IMR-90 (cell line): ENCODE results near the gene HOXC13. TPM values are rescaled to one million over a fixed set of nuclear protein-coding genes. Genes with fewer than 3 reads are reported as not detected.
A peak's percentile ranks its signal among the peaks of the same experiment; 100 is the strongest.

Source experiments
- ATAC-seq: fragments of 200-7000 bp; cut with Tn5 transposase; 2 replicates; pipeline ENCODE4 v1.9.1; 2020; ENCODE audit warnings: low read depth, mild to moderate bottlenecking, moderate library complexity
- BruUV-seq: library from RNA; stranded (reverse); fragments of 400-500 nt; replicated peaks from 2 replicates; lab custom pipeline; 2021; lab: Mats Ljungman, UMichigan
- CTCF ChIA-PET: fragments of 300-600 bp; formaldehyde crosslinking; extraction: SDS; loops from one replicate; lab custom pipeline; 2021; ENCODE audit warnings: antibody characterized with exemption; lab: Yijun Ruan, JAX
- POLR2A ChIA-PET: fragments of 300-600 bp; sonication (Branson Sonifier 250); formaldehyde crosslinking; loops from one replicate; lab custom pipeline; 2022; ENCODE audit warnings: antibody characterized with exemption; ENCODE audit not compliant: unreplicated experiment; lab: Charles Lee
- DNase-seq: peaks from one replicate; pipeline ENCODE4 v3.0.0; 2013
- H2AFZ ChIP-seq: replicated peaks from 2 replicates; pipeline ENCODE3; 2013; ENCODE audit warnings: low read length, mild to moderate bottlenecking; ENCODE audit not compliant: poor library complexity
- H2AK5ac ChIP-seq: 2 replicates; pipeline ENCODE4 v1.6.1; 2013; ENCODE audit warnings: low read depth, low read length, inconsistent platforms
- H2AK9ac ChIP-seq: replicated peaks from 2 replicates; pipeline ENCODE3; 2013; ENCODE audit warnings: mild to moderate bottlenecking, low read depth, low read length, moderate library complexity; ENCODE audit not compliant: poor library complexity
- H2BK120ac ChIP-seq: 2 replicates; pipeline ENCODE4 v1.6.1; 2013; ENCODE audit warnings: low read depth, low read length, inconsistent platforms
- H2BK15ac ChIP-seq: 3 replicates; pipeline ENCODE4 v1.6.1; 2013; ENCODE audit warnings: low read depth, low read length, inconsistent platforms
- H2BK20ac ChIP-seq: 2 replicates; pipeline ENCODE4 v1.6.1; 2013; ENCODE audit warnings: low read depth, mild to moderate bottlenecking, inconsistent platforms, low read length, moderate library complexity
- H2BK5ac ChIP-seq: 2 replicates; pipeline ENCODE4 v1.6.1; 2013; ENCODE audit warnings: mild to moderate bottlenecking, low read depth, low read length, inconsistent platforms; ENCODE audit not compliant: poor library complexity, severe bottlenecking
- H3K14ac ChIP-seq: replicated peaks from 2 replicates; pipeline ENCODE4 v1.6.1; 2013; ENCODE audit warnings: low read depth, low read length, inconsistent platforms
- H3K18ac ChIP-seq: 2 replicates; pipeline ENCODE4 v1.6.1; 2013; ENCODE audit warnings: low read depth, low read length, control low read depth
- H3K23ac ChIP-seq: 2 replicates; pipeline ENCODE4 v1.6.1; 2013; ENCODE audit warnings: low read depth, low read length, inconsistent platforms
- H3K27ac ChIP-seq: 2 replicates; pipeline ENCODE4 v1.5.1; 2013; ENCODE audit warnings: mild to moderate bottlenecking, control low read depth, low read length; ENCODE audit not compliant: insufficient read depth
- H3K27me3 ChIP-seq: 2 replicates; pipeline ENCODE4 v1.6.1; 2013; ENCODE audit warnings: low read length; ENCODE audit not compliant: control insufficient read depth, insufficient read depth
- H3K36me3 ChIP-seq: 2 replicates; pipeline ENCODE4 v1.6.1; 2013; ENCODE audit warnings: low read length, mixed read lengths; ENCODE audit not compliant: control insufficient read depth, insufficient read depth
- H3K4ac ChIP-seq: 2 replicates; pipeline ENCODE4 v1.6.1; 2013; ENCODE audit warnings: low read depth, low read length, inconsistent platforms
- H3K4me1 ChIP-seq: 2 replicates; pipeline ENCODE4 v1.6.1; 2013; ENCODE audit warnings: low read length, mixed read lengths; ENCODE audit not compliant: control insufficient read depth, insufficient read depth
- H3K4me2 ChIP-seq: 2 replicates; pipeline ENCODE4 v1.6.1; 2013; ENCODE audit warnings: low read depth, mild to moderate bottlenecking, control low read depth, low read length, moderate library complexity
- H3K4me3 ChIP-seq: 2 replicates; pipeline ENCODE4 v1.5.1; 2013; ENCODE audit warnings: low read depth, mild to moderate bottlenecking, control low read depth, low read length, moderate library complexity; ENCODE audit not compliant: insufficient read depth
- H3K56ac ChIP-seq: 2 replicates; pipeline ENCODE4 v1.6.1; 2013; ENCODE audit warnings: low read length, inconsistent platforms; ENCODE audit not compliant: insufficient read depth; ENCODE audit errors: extremely low read depth
- H3K79me1 ChIP-seq, 2 experiments: 2 replicates each; pipeline ENCODE4 v1.6.1; 2013; ENCODE audit warnings: low read length in 2 of 2, inconsistent platforms in 1 of 2, low read depth in 1 of 2
- H3K9ac ChIP-seq: 2 replicates; pipeline ENCODE4 v1.6.1; 2013; ENCODE audit warnings: low read depth, low read length, control low read depth
- H3K9me1 ChIP-seq: 2 replicates; pipeline ENCODE4 v1.6.1; 2013; ENCODE audit warnings: low read length, inconsistent platforms; ENCODE audit not compliant: insufficient read depth
- H3K9me3 ChIP-seq: 2 replicates; pipeline ENCODE4 v1.6.1; 2013; ENCODE audit warnings: low read length; ENCODE audit not compliant: control insufficient read depth, insufficient read depth
- H4K20me1 ChIP-seq: 2 replicates; pipeline ENCODE4 v1.6.1; 2013; ENCODE audit warnings: low read length, inconsistent platforms; ENCODE audit not compliant: insufficient read depth
- H4K5ac ChIP-seq: 2 replicates; pipeline ENCODE4 v1.6.1; 2013; ENCODE audit warnings: mild to moderate bottlenecking, low read depth, low read length, control low read depth
- H4K8ac ChIP-seq, 2 experiments: 2 replicates each; pipeline ENCODE4 v1.6.1; 2013; ENCODE audit warnings: low read depth in 2 of 2, low read length in 2 of 2, control low read depth in 1 of 2, inconsistent platforms in 1 of 2
- H4K91ac ChIP-seq: 2 replicates; pipeline ENCODE4 v1.6.1; 2013; ENCODE audit warnings: low read depth, low read length, inconsistent platforms; ENCODE audit not compliant: insufficient read depth
- CEBPB ChIP-seq: IDR thresholded peaks from 2 replicates; pipeline ENCODE4 v1.6.1; 2012; ENCODE audit warnings: low read depth, low read length, improper control_type of control experiment
- CHD1 ChIP-seq: IDR thresholded peaks from 2 replicates; pipeline ENCODE4 v1.6.1; 2012; ENCODE audit warnings: low read depth, low read length, improper control_type of control experiment
- ELK1 ChIP-seq: fragments of 150-350 bp; IDR thresholded peaks from 2 replicates; pipeline ENCODE4 v1.6.1; 2016; ENCODE audit warnings: low read depth, mild to moderate bottlenecking, low read length, moderate library complexity, borderline replicate concordance
- MXI1 ChIP-seq: IDR thresholded peaks from 2 replicates; pipeline ENCODE4 v1.6.1; 2012; ENCODE audit warnings: low read depth, mild to moderate bottlenecking, low read length, moderate library complexity, borderline replicate concordance
- NFE2L2 ChIP-seq: fragments of 150-350 bp; IDR thresholded peaks from 2 replicates; pipeline ENCODE4 v1.6.1; 2016; ENCODE audit warnings: low read depth, mild to moderate bottlenecking, low read length
- POLR2A ChIP-seq: IDR thresholded peaks from 2 replicates; pipeline ENCODE4 v1.6.1; 2012; ENCODE audit warnings: mild to moderate bottlenecking, low read depth, low read length
- RAD21 ChIP-seq: IDR thresholded peaks from 2 replicates; pipeline ENCODE4 v1.6.1; 2012; ENCODE audit warnings: low read length, improper control_type of control experiment
- USF2 ChIP-seq: fragments of 150-350 bp; IDR thresholded peaks from 2 replicates; pipeline ENCODE4 v1.6.1; 2017; ENCODE audit warnings: mild to moderate bottlenecking, antibody characterized with exemption, low read length, low read depth
- WGBS, 2 experiments: methylation state at CpG; one replicate each; pipeline versions ENCODE4 v1.1.5 to v1.1.7; 2013; ENCODE audit warnings: missing lambda C conversion rate in 2 of 2; ENCODE audit not compliant: insufficient read length in 1 of 2; ENCODE audit errors: extremely low coverage in 2 of 2; 5-methylcytosine and 5-hydroxymethylcytosine counted together
- dilution Hi-C: fragments of 300-500 bp; cut with HindIII; formaldehyde crosslinking; loops from one replicate; pipeline ENCODE4 v1.14.3; 2018; ENCODE audit warnings: low sequenced_read_pairs; ENCODE audit not compliant: unreplicated experiment
- in situ Hi-C: fragments of 300-500 bp; cut with MboI; formaldehyde crosslinking; loops from 3 replicates; pipeline ENCODE4 v1.14.3; 2019; ENCODE audit warnings: low sequenced_read_pairs, inconsistent platforms, mixed read lengths
- intact Hi-C: fragments of 100-400 bp; cut with micrococcal nuclease; formaldehyde crosslinking; loops from 2 replicates; pipeline ENCODE4 v1.10.0; 2022
- polyA plus RNA-seq, 3 experiments: library from polyadenylated mRNA; depleted of rRNA; stranded (reverse); fragments of >200 nt; gene quantifications; 2 replicates each; pipeline ENCODE4 v1.2.3, GENCODE V29; 2012; ENCODE audit warnings: low replicate concordance in 1 of 3
- total RNA-seq: library from RNA; depleted of rRNA; stranded (reverse); fragments of >200 nt; gene quantifications from 2 replicates; pipeline ENCODE4 v1.2.3, GENCODE V29; 2012

HOXC13 gene
- total and polyA plus RNA-seq, 2 of the 4 experiments (the other 2 are of a cell fraction) = not detected

- dilution Hi-C loops = no loop called here
- Histone ChIP-seq H2BK120ac (no peak overlapping the region), H3K27ac (no peak overlapping the region), H3K9me1 (no peaks in the 10 kb centered on the region), H3K14ac (no peak overlapping the region), H3K27me3 (peaks cover 98% of the 10 kb centered on the region), H4K8ac (no peak overlapping the region), H4K20me1 (no peaks in the 10 kb centered on the region; the same call in 1 of the 2 replicates), H2BK15ac (no peak overlapping the region), H2AK9ac (no peak overlapping the region), H4K91ac (no peak overlapping the region), H3K4me3 (no peak overlapping the region), H2AFZ (peak overlapping the region; percentile 69), H3K9me3 (peaks cover 21% of the 10 kb centered on the region), H3K4ac (no peak overlapping the region), H2AK5ac (no peak overlapping the region), H3K4me2 (peak overlapping the region; percentile 56), H3K18ac (no peak overlapping the region), H4K5ac (no peak overlapping the region), H3K23ac (no peak overlapping the region), H3K9ac (no peak overlapping the region), H2BK5ac (no peak overlapping the region), H3K56ac (no peak overlapping the region), H3K79me1 (no peaks in the 10 kb centered on the region), H3K36me3 (no peaks in the 10 kb centered on the region), H3K4me1 (peaks cover 2% of the 10 kb centered on the region; the same call in 1 of the 2 replicates), H2BK20ac (no peak overlapping the region)
- ChIA-PET CTCF (no interaction called here), POLR2A (no interaction called here)
- intact Hi-C loops = no loop called here
- TF ChIP-seq ELK1 (no peak), NFE2L2 (no peak), MXI1 (no peak), RAD21 (no peak), POLR2A (no peak), CEBPB (no peak), CHD1 (no peak), USF2 (no peak)
- 9% methylated on average over 13 of the region's 48 CpGs; no CpG with 5 or more reads in 1 of the 2 experiments for WGBS, 2 experiments
- in situ Hi-C loops = loop anchor here (10.0 kb wide), 2 partner anchors 231 to 379 kb away; no protein-coding TSS in a partner anchor
- ATAC-seq (0 out of 2 replicates have a peak, but pooled peaks have one; percentile 19), DNase-seq (no peak)
- BruUV-seq = no TSS peak
Observed at GRCh38 chr12:53995378-53996239, 57.0 kb downstream of the HOXC13 start.
